HG03064 (cell line): ENCODE measurements around the gene BFSP2.
"Not testable (repeated sequence)": the region's sequence is repeated elsewhere in the genome, so short reads cannot be mapped to it uniquely, and the experiment has no call there.

Source experiments
- ATAC-seq: cut with Tn5 transposase; IDR thresholded peaks from one replicate; pipeline ENCODE4 v1.9.1; 2021; ENCODE audit warnings: low read depth; ENCODE audit not compliant: unreplicated experiment

The BFSP2 gene

GRCh38 chr3:133505813-133506212 lies 106.0 kb downstream of the BFSP2 start:
- peak; percentile 51 for ATAC-seq

- ATAC-seq, result peak; percentile 94
Measured at GRCh38 chr3:133506215-133506901, 106.5 kb downstream of the BFSP2 start.

- no peak for ATAC-seq
Measured at GRCh38 chr3:133509488-133509887, 109.6 kb downstream of the BFSP2 start.

- ATAC-seq, result no peak
Measured at GRCh38 chr3:133512416-133513089, 112.7 kb downstream of the BFSP2 start.

- ATAC-seq, result no peak
Measured at GRCh38 chr3:133514418-133514817, 114.6 kb downstream of the BFSP2 start.

- ATAC-seq, result no peak
Measured at GRCh38 chr3:133515127-133515526, 115.3 kb downstream of the BFSP2 start.

GRCh38 chr3:133520286-133520685 lies 120.4 kb downstream of the BFSP2 start:
- no peak for ATAC-seq

GRCh38 chr3:133520938-133521337 lies 121.1 kb downstream of the BFSP2 start:
- ATAC-seq, result not testable (repeated sequence)

GRCh38 chr3:133521946-133522345 lies 122.1 kb downstream of the BFSP2 start:
- no peak for ATAC-seq

GRCh38 chr3:133523758-133524157 lies 123.9 kb downstream of the BFSP2 start:
- not testable (repeated sequence) for ATAC-seq
